HepG2 (cell line): Measurements from ENCODE around the gene ZDHHC3. TPM values are rescaled to one million over a fixed set of nuclear protein-coding genes. Genes with fewer than 3 reads are reported as not detected.

ENCODE experiments used
- CAMTA2 ChIP-seq: sonication (generic); formaldehyde crosslinking; IDR thresholded peaks from 2 replicates; pipeline ENCODE4 v1.4.0; 2020; ENCODE audit warnings: mild to moderate bottlenecking, missing genetic modification reagents, borderline replicate concordance
- CREB1 ChIP-seq, 2 experiments: fragments of 450-650 bp in 1 of 2; IDR thresholded peaks; 2 replicates each; pipeline ENCODE4 v1.6.1; 2016 to 2017; ENCODE audit warnings: control low read depth in 1 of 2, mild to moderate bottlenecking in 1 of 2, missing compliant biosample characterization in 1 of 2, missing genetic modification characterization in 1 of 2
- KLF15 ChIP-seq: sonication (generic); formaldehyde crosslinking; IDR thresholded peaks from 2 replicates; pipeline ENCODE4 v1.8.1; 2023; ENCODE audit warnings: borderline replicate concordance, mild to moderate bottlenecking, inconsistent platforms, missing genetic modification reagents, mixed read lengths
- MIER3 ChIP-seq: IDR thresholded peaks from 2 replicates; pipeline ENCODE4 v1.6.1; 2016; ENCODE audit warnings: missing compliant biosample characterization, borderline replicate concordance
- RERE ChIP-seq: IDR thresholded peaks from 2 replicates; pipeline ENCODE4 v1.6.1; 2016; ENCODE audit warnings: low read depth, missing genetic modification reagents, missing compliant biosample characterization
- SAP130 ChIP-seq: IDR thresholded peaks from 2 replicates; pipeline ENCODE4 v1.6.1; 2016; ENCODE audit warnings: low read depth
- THAP9 ChIP-seq: sonication (generic); formaldehyde crosslinking; IDR thresholded peaks from 2 replicates; pipeline ENCODE4; 2020; ENCODE audit warnings: missing genetic modification reagents, mild to moderate bottlenecking, borderline replicate concordance
- UBTF ChIP-seq: sonication (generic); formaldehyde crosslinking; IDR thresholded peaks from 2 replicates; pipeline ENCODE4 v1.4.0; 2020; ENCODE audit warnings: mild to moderate bottlenecking, missing genetic modification reagents
- ZBTB1 ChIP-seq: sonication (generic); formaldehyde crosslinking; IDR thresholded peaks from 2 replicates; pipeline ENCODE4 v1.4.0; 2020; ENCODE audit warnings: missing genetic modification reagents, borderline replicate concordance
- ZBTB46 ChIP-seq: sonication (generic); formaldehyde crosslinking; IDR thresholded peaks from 2 replicates; pipeline ENCODE4 v1.4.0; 2020; ENCODE audit warnings: mild to moderate bottlenecking, missing genetic modification reagents, borderline replicate concordance
- ZNF232 ChIP-seq: sonication (generic); formaldehyde crosslinking; IDR thresholded peaks from 2 replicates; pipeline ENCODE4 v1.4.0; 2020; ENCODE audit warnings: missing genetic modification reagents, borderline replicate concordance
- ZNF264 ChIP-seq: sonication (generic); formaldehyde crosslinking; IDR thresholded peaks from 2 replicates; pipeline ENCODE4 v1.4.0; 2020; ENCODE audit warnings: missing genetic modification reagents
- ZNF333 ChIP-seq: sonication (generic); formaldehyde crosslinking; IDR thresholded peaks from 2 replicates; pipeline ENCODE4 v1.4.0; 2020; ENCODE audit warnings: mild to moderate bottlenecking, missing genetic modification reagents, borderline replicate concordance
- ZZZ3 ChIP-seq: sonication (generic); formaldehyde crosslinking; IDR thresholded peaks from 2 replicates; pipeline ENCODE4 v1.4.0; 2020; ENCODE audit warnings: missing genetic modification reagents, mild to moderate bottlenecking, borderline replicate concordance
- polyA plus RNA-seq, 8 experiments: library from polyadenylated mRNA; depleted of rRNA in 3 of 8; stranded (reverse) in 7 of 8; unstranded in 1 of 8; fragments of >200 nt; fragmentation: Illumina TruSeq in 4 of 8; extraction: Trizol in 4 of 8; gene quantifications; 2 replicates each; pipeline versions ENCODE4 v1.2.1 to v1.2.3, GENCODE V29; 2011 to 2016; ENCODE audit warnings: low read depth in 4 of 8, missing spikeins in 1 of 8, mixed read lengths in 1 of 8; ENCODE audit not compliant: insufficient read depth in 1 of 8
- total RNA-seq, 5 experiments: library from RNA; depleted of rRNA; stranded (reverse); fragments of >200 nt; fragmentation: Illumina TruSeq; extraction: Trizol; gene quantifications; 2 replicates each; pipeline ENCODE4 v1.2.3, GENCODE V29; 2016; ENCODE audit warnings: low read depth in 1 of 5

ZDHHC3 gene
- total and polyA plus RNA-seq, 2 of the 13 experiments (the other 11 are each of a cell fraction or from before 2014, with no cell fraction given) = 44.1 to 65.7 TPM

- TF ChIP-seq UBTF (CRISPR knock-in tag) (peak; percentile 46), ZNF333 (CRISPR knock-in tag) (no peak; the same call in 1 of the 2 replicates), ZZZ3 (CRISPR knock-in tag) (no peak), ZNF264 (CRISPR knock-in tag) (no peak), MIER3 (CRISPR knock-in tag) (peak; percentile 66; the same call in 1 of the 2 replicates), KLF15 (CRISPR knock-in tag) (no peak), RERE (CRISPR knock-in tag) (0 out of 2 replicates have a peak, but pooled peaks have one; percentile 46), CREB1 (IDR thresholded peaks at IDR 0.05) (peak; percentile 94), CREB1 (CRISPR knock-in tag; IDR thresholded peaks at IDR 0.05) (peak; percentile 93), ZBTB46 (no peak), CAMTA2 (no peak), ZBTB1 (CRISPR knock-in tag) (no peak), ZNF232 (no peak), SAP130 (CRISPR knock-in tag) (peak; percentile 96), THAP9 (CRISPR knock-in tag) (peak; percentile 94; the same call in 1 of the 2 replicates)
These were observed at the start of gene ZDHHC3, which contains the start of gene EXOSC7 (continued) for GRCh38 chr3:44976002-44976815.
